WTC11 (cell line): Measurements from ENCODE around the gene C17orf107. TPM values are rescaled to one million over a fixed set of nuclear protein-coding genes. Genes with fewer than 3 reads are reported as not detected.
A peak's percentile ranks its signal among the peaks of the same experiment; 100 is the strongest.

Experiments
- ATAC-seq: fragments of 200-7000 bp; cut with Tn5 transposase; 2 replicates; pipeline ENCODE4 v1.10.0; 2021; ENCODE audit warnings: mild to moderate bottlenecking, moderate library complexity
- CTCF ChIA-PET: fragments of 300-600 bp; sonication (Branson Sonifier 250); formaldehyde crosslinking; loops from one replicate; lab custom pipeline; 2021; ENCODE audit warnings: antibody characterized with exemption; lab: Charles Lee
- POLR2A ChIA-PET: fragments of 350-600 bp; sonication (Branson Sonifier 250); formaldehyde crosslinking; loops from one replicate; lab custom pipeline; 2021; ENCODE audit warnings: antibody characterized with exemption; lab: Charles Lee
- DNase-seq: peaks from one replicate; pipeline ENCODE4 v3.0.0; 2021; ENCODE audit warnings: low spot score
- H3K27ac Mint-ChIP-seq: 2 replicates; pipeline ENCODE4 v1.8.0; 2021; ENCODE audit warnings: mixed read lengths
- H3K27me3 Mint-ChIP-seq: 2 replicates; pipeline ENCODE4 v1.8.0; 2021; ENCODE audit warnings: low read depth, mild to moderate bottlenecking, moderate library complexity, mixed read lengths
- H3K36me3 Mint-ChIP-seq: 2 replicates; pipeline ENCODE4 v1.8.0; 2021; ENCODE audit warnings: mixed read lengths
- H3K4me1 Mint-ChIP-seq: 2 replicates; pipeline ENCODE4 v1.8.0; 2022; ENCODE audit warnings: mixed read lengths
- H3K4me3 Mint-ChIP-seq: 2 replicates; pipeline ENCODE4 v1.8.0; 2021; ENCODE audit warnings: mild to moderate bottlenecking, moderate library complexity, mixed read lengths
- H3K9me3 Mint-ChIP-seq: 2 replicates; pipeline ENCODE4 v1.8.0; 2021; ENCODE audit warnings: mixed read lengths
- ERG ChIP-seq: fragments of 250-450 bp; sonication (Bioruptor Pico); IDR thresholded peaks from 2 replicates; pipeline ENCODE4 v1.8.0; 2021; ENCODE audit warnings: mild to moderate bottlenecking
- ESRRA ChIP-seq: sonication (generic); formaldehyde crosslinking; IDR thresholded peaks from 2 replicates; pipeline ENCODE4 v1.8.1; 2022; ENCODE audit warnings: mild to moderate bottlenecking, missing genetic modification reagents, borderline replicate concordance
- ETV6 ChIP-seq: sonication (generic); formaldehyde crosslinking; IDR thresholded peaks from 2 replicates; pipeline ENCODE4 v1.8.1; 2022; ENCODE audit warnings: mild to moderate bottlenecking, missing genetic modification reagents
- FOXP4 ChIP-seq: sonication (generic); formaldehyde crosslinking; IDR thresholded peaks from 2 replicates; pipeline ENCODE4 v1.8.0; 2022; ENCODE audit warnings: mild to moderate bottlenecking, missing genetic modification reagents
- GTF2I ChIP-seq: fragments of 250-450 bp; sonication (Bioruptor Pico); conservative IDR thresholded peaks from 2 replicates; pipeline ENCODE4 v1.4.0; 2021; ENCODE audit warnings: mild to moderate bottlenecking
- MXD4 ChIP-seq: fragments of 250-450 bp; sonication (Bioruptor Pico); IDR thresholded peaks from 2 replicates; pipeline ENCODE4 v1.8.0; 2021; ENCODE audit warnings: mild to moderate bottlenecking, moderate library complexity, borderline replicate concordance
- NFATC4 ChIP-seq: fragments of 250-450 bp; sonication (Bioruptor Pico); IDR thresholded peaks from 2 replicates; pipeline ENCODE4 v1.9.0; 2021; ENCODE audit warnings: mild to moderate bottlenecking
- NR1H2 ChIP-seq: sonication (generic); formaldehyde crosslinking; IDR thresholded peaks from 2 replicates; pipeline ENCODE4 v1.9.0; 2021; ENCODE audit warnings: mild to moderate bottlenecking, moderate library complexity, missing genetic modification reagents
- NR3C1 ChIP-seq: sonication (generic); formaldehyde crosslinking; conservative IDR thresholded peaks from 2 replicates; pipeline ENCODE4 v1.8.1; 2023; ENCODE audit warnings: low read depth, mild to moderate bottlenecking, missing genetic modification reagents
- OVOL2 ChIP-seq: fragments of 250-450 bp; sonication (Bioruptor Pico); IDR thresholded peaks from 2 replicates; pipeline ENCODE4 v1.9.0; 2021; ENCODE audit warnings: mild to moderate bottlenecking, borderline replicate concordance
- PRDM15 ChIP-seq: sonication (generic); formaldehyde crosslinking; IDR thresholded peaks from 2 replicates; pipeline ENCODE4 v1.8.0; 2022; ENCODE audit warnings: missing genetic modification reagents
- RELA ChIP-seq: sonication (generic); formaldehyde crosslinking; IDR thresholded peaks from 2 replicates; pipeline ENCODE4 v1.8.1; 2022; ENCODE audit warnings: missing genetic modification reagents, mild to moderate bottlenecking, borderline replicate concordance
- SMAD3 ChIP-seq: sonication (generic); formaldehyde crosslinking; IDR thresholded peaks from 2 replicates; pipeline ENCODE4 v1.8.0; 2022; ENCODE audit warnings: missing genetic modification reagents, mild to moderate bottlenecking, borderline replicate concordance
- SP1 ChIP-seq: sonication (generic); formaldehyde crosslinking; conservative IDR thresholded peaks from 2 replicates; pipeline ENCODE4 v1.8.1; 2022; ENCODE audit warnings: missing genetic modification reagents
- TEAD1 ChIP-seq: sonication (generic); formaldehyde crosslinking; IDR thresholded peaks from 2 replicates; pipeline ENCODE4 v1.8.0; 2022; ENCODE audit warnings: mild to moderate bottlenecking, missing genetic modification reagents
- ZNF512 ChIP-seq: sonication (generic); formaldehyde crosslinking; IDR thresholded peaks from 2 replicates; pipeline ENCODE4 v1.8.1; 2022; ENCODE audit warnings: missing genetic modification reagents, borderline replicate concordance
- ZNF532 ChIP-seq: fragments of 250-450 bp; sonication (Bioruptor Pico); IDR thresholded peaks from 2 replicates; pipeline ENCODE4 v1.9.0; 2021; ENCODE audit warnings: mild to moderate bottlenecking, borderline replicate concordance
- total RNA-seq: library from RNA; stranded (reverse); gene quantifications from 3 replicates; pipeline ENCODE4 v1.2.3, GENCODE V29; 2021

C17orf107 gene
- total RNA-seq, 1 experiment from 2014 or later: 8.7 TPM

- TF ChIP-seq PRDM15 (CRISPR knock-in tag): no peak
These were observed 49.0 kb downstream of the C17orf107 start, which contains the start of gene PFN1 (continued) for GRCh38 chr17:4948166-4948930.

GRCh38 chr17:4948931-4949320 is 49.6 kb downstream of the C17orf107 start:
- no peaks in the 10 kb centered on the region for H3K27me3 Mint-ChIP-seq
- TF ChIP-seq TEAD1 (CRISPR knock-in tag) (0 out of 2 replicates have a peak, but pooled peaks have one; percentile 7), SP1 (CRISPR knock-in tag) (no peak), FOXP4 (CRISPR knock-in tag) (no peak)
- CTCF ChIA-PET: interaction anchor here (0.6 to 5.4 kb wide), 4 partner anchors 9 to 40 kb away, joined by 3 to 27 read pairs (median 10); partner anchors contain the start of genes RNF167 and SLC25A11
- peaks cover 47% of the 10 kb centered on the region for H3K4me1 Mint-ChIP-seq
- peak overlapping the region; percentile 91 for H3K4me3 Mint-ChIP-seq
- H3K27ac Mint-ChIP-seq: peak overlapping the region; percentile 82; the same call in 1 of the 2 replicates
- POLR2A ChIA-PET: interaction anchor here (1.0 to 3.5 kb wide), 3 partner anchors 9 to 40 kb away, joined by 6 to 45 read pairs (median 18); partner anchors contain the start of genes RNF167, SLC25A11 and SPAG7
- ATAC-seq (peak; percentile 40), DNase-seq (peak; percentile 78)
- H3K9me3 Mint-ChIP-seq: no peaks in the 10 kb centered on the region
- H3K36me3 Mint-ChIP-seq: peaks cover 27% of the 10 kb centered on the region

- POLR2A ChIA-PET: interaction anchor here (0.9 to 3.5 kb wide), 6 partner anchors 9 to 50 kb away, joined by 5 to 45 read pairs (median 12); partner anchors contain the start of genes C17orf107, RNF167, SLC25A11 and SPAG7
- Mint-ChIP-seq H3K4me1 (peaks cover 48% of the 10 kb centered on the region), H3K27ac (peak overlapping the region; percentile 82; the same call in 1 of the 2 replicates), H3K27me3 (no peaks in the 10 kb centered on the region), H3K4me3 (peak overlapping the region; percentile 91), H3K9me3 (no peaks in the 10 kb centered on the region), H3K36me3 (peaks cover 24% of the 10 kb centered on the region)
- CTCF ChIA-PET: interaction anchor here (1.0 to 5.4 kb wide), 6 partner anchors 10 to 40 kb away, joined by 3 to 27 read pairs (median 14); partner anchors contain the start of genes RNF167, SLC25A11 and SPAG7
- ATAC-seq: peak; percentile 17
- peak; percentile 74 for DNase-seq
- TF ChIP-seq RELA (CRISPR knock-in tag) (no peak), ESRRA (CRISPR knock-in tag) (no peak; the same call in 1 of the 2 replicates), ETV6 (CRISPR knock-in tag) (no peak), ZNF512 (CRISPR knock-in tag) (no peak), ERG (CRISPR knock-in tag) (no peak), SMAD3 (CRISPR knock-in tag) (no peak), NR1H2 (no peak), MXD4 (no peak), OVOL2 (CRISPR knock-in tag) (no peak), NFATC4 (CRISPR knock-in tag) (no peak), ZNF532 (no peak), GTF2I (no peak), NR3C1 (no peak)
These were observed 50.2 kb downstream of the C17orf107 start for GRCh38 chr17:4949321-4950074.
